ENCODE data around the gene CCDC183. TPM values are rescaled to one million over a fixed set of nuclear protein-coding genes. Genes with fewer than 3 reads are reported as not detected.

Gene CCDC183
- total RNA-seq, 1 donor from 2014 or later = 0.84 TPM

DNA sequence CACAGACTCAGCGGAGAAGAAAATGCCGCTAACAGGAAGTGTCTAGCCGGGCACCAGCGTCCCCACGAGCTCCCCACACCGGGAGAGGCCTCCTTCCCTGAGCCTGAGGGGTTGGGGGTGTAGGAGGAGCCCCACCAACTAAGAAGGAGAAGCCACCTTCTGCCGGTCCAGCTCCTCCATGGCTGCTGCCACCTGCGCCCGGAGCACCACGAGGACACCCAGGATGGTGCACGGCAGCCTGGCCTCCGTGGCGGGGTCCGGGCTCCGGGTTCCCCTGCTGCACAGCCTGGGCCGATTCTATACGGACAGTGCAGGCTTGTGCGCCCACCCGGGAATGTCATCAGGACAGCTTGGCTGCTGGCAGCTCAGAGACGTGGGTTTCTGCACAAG is 38.4 kb upstream of the CCDC183 start:
- no peak overlapping the region for H3K4me2 ChIP-seq (ENCODE audit: low read length)
- H2AFZ ChIP-seq (ENCODE audit: low read depth, low read length) = no peak overlapping the region
- H3K4me1 ChIP-seq (ENCODE audit: insufficient read depth, low read length) = no peaks in the 10 kb centered on the region
- H3K36me3 Mint-ChIP-seq (ENCODE audit: low read depth, unreplicated experiment) = peaks cover 3% of the 10 kb centered on the region
- FAIRE-seq (no peak), DNase-seq (ENCODE audit: low read depth) (no peak)
- no peaks in the 10 kb centered on the region for H3K36me3 ChIP-seq (ENCODE audit: insufficient read depth, low read length)
- peaks cover 3% of the 10 kb centered on the region for H3K27me3 ChIP-seq (ENCODE audit: insufficient read depth, low read length)
- peaks cover 10% of the 10 kb centered on the region for H3K9me3 ChIP-seq (ENCODE audit: insufficient read depth, low read depth, low read length)
- no peak overlapping the region for H3K4me3 Mint-ChIP-seq (ENCODE audit: unreplicated experiment)
- no peak overlapping the region for H3K4me3 ChIP-seq (ENCODE audit: insufficient read depth, low read depth, low read length)
- H3K9me3 Mint-ChIP-seq (ENCODE audit: unreplicated experiment) = peaks cover 7% of the 10 kb centered on the region
- H3K27ac ChIP-seq (ENCODE audit: low read depth, low read length) = no peak overlapping the region
- H3K79me2 ChIP-seq (ENCODE audit: insufficient read depth, low read length) = no peaks in the 10 kb centered on the region
- H3K27me3 Mint-ChIP-seq (ENCODE audit: low read depth, unreplicated experiment) = peaks cover 3% of the 10 kb centered on the region
- no peak overlapping the region for H3K9ac ChIP-seq (ENCODE audit: low read length)
- no peaks in the 10 kb centered on the region for H4K20me1 ChIP-seq (ENCODE audit: insufficient read depth, low read length)
- H3K27ac Mint-ChIP-seq (ENCODE audit: unreplicated experiment) = no peak overlapping the region
- H3K4me1 Mint-ChIP-seq (ENCODE audit: low read depth, unreplicated experiment) = no peaks in the 10 kb centered on the region
- no peak for TF ChIP-seq EZH2 (IDR thresholded peaks at IDR 0.05; ENCODE audit: insufficient read depth, low read length)
- TF ChIP-seq, protein P1, sequence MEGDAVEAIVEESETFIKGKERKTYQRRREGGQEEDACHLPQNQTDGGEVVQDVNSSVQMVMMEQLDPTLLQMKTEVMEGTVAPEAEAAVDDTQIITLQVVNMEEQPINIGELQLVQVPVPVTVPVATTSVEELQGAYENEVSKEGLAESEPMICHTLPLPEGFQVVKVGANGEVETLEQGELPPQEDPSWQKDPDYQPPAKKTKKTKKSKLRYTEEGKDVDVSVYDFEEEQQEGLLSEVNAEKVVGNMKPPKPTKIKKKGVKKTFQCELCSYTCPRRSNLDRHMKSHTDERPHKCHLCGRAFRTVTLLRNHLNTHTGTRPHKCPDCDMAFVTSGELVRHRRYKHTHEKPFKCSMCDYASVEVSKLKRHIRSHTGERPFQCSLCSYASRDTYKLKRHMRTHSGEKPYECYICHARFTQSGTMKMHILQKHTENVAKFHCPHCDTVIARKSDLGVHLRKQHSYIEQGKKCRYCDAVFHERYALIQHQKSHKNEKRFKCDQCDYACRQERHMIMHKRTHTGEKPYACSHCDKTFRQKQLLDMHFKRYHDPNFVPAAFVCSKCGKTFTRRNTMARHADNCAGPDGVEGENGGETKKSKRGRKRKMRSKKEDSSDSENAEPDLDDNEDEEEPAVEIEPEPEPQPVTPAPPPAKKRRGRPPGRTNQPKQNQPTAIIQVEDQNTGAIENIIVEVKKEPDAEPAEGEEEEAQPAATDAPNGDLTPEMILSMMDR (IDR thresholded peaks at IDR 0.05; ENCODE audit: insufficient read depth, low read depth, low read length) = no peak

GRCh38 chr9:136759001-136759400 is 37.1 kb upstream of the CCDC183 start:
- TF ChIP-seq, protein P1 (IDR thresholded peaks at IDR 0.05; ENCODE audit: insufficient read depth, low read depth, low read length) = no peak
- no peak for TF ChIP-seq EZH2 (IDR thresholded peaks at IDR 0.05; ENCODE audit: insufficient read depth, low read length)
- Histone ChIP-seq H3K36me3 (ENCODE audit: insufficient read depth, low read length) (no peaks in the 10 kb centered on the region), H3K4me2 (ENCODE audit: low read length) (no peak overlapping the region), H4K20me1 (ENCODE audit: insufficient read depth, low read length) (no peaks in the 10 kb centered on the region), H3K4me3 (ENCODE audit: insufficient read depth, low read depth, low read length) (no peak overlapping the region), H3K9ac (ENCODE audit: low read length) (no peak overlapping the region), H3K9me3 (ENCODE audit: insufficient read depth, low read depth, low read length) (peaks cover 10% of the 10 kb centered on the region), H3K79me2 (ENCODE audit: insufficient read depth, low read length) (no peaks in the 10 kb centered on the region), H3K27me3 (ENCODE audit: insufficient read depth, low read length) (no peaks in the 10 kb centered on the region), H3K27ac (ENCODE audit: low read depth, low read length) (no peak overlapping the region), H3K4me1 (ENCODE audit: insufficient read depth, low read length) (no peaks in the 10 kb centered on the region), H2AFZ (ENCODE audit: low read depth, low read length) (no peak overlapping the region)
- Mint-ChIP-seq H3K9me3 (ENCODE audit: unreplicated experiment) (peaks cover 7% of the 10 kb centered on the region), H3K4me3 (ENCODE audit: unreplicated experiment) (no peak overlapping the region), H3K4me1 (ENCODE audit: low read depth, unreplicated experiment) (no peaks in the 10 kb centered on the region), H3K36me3 (ENCODE audit: low read depth, unreplicated experiment) (peaks cover 3% of the 10 kb centered on the region), H3K27ac (ENCODE audit: unreplicated experiment) (no peak overlapping the region), H3K27me3 (ENCODE audit: low read depth, unreplicated experiment) (peaks cover 3% of the 10 kb centered on the region)
- no peak for DNase-seq (ENCODE audit: low read depth)
- no peak for FAIRE-seq

GRCh38 chr9:136759436-136760325 is 36.5 kb upstream of the CCDC183 start:
- no peaks in the 10 kb centered on the region for H3K27me3 ChIP-seq (ENCODE audit: insufficient read depth, low read length)
- H4K20me1 ChIP-seq (ENCODE audit: insufficient read depth, low read length) = no peaks in the 10 kb centered on the region
- H3K27ac Mint-ChIP-seq (ENCODE audit: unreplicated experiment) = no peak overlapping the region
- DNase-seq (ENCODE audit: low read depth) (no peak), FAIRE-seq (no peak)
- no peak overlapping the region for H3K4me3 Mint-ChIP-seq (ENCODE audit: unreplicated experiment)
- H3K36me3 Mint-ChIP-seq (ENCODE audit: low read depth, unreplicated experiment) = peaks cover 3% of the 10 kb centered on the region
- H2AFZ ChIP-seq (ENCODE audit: low read depth, low read length) = no peak overlapping the region
- H3K27ac ChIP-seq (ENCODE audit: low read depth, low read length) = no peak overlapping the region
- H3K9ac ChIP-seq (ENCODE audit: low read length) = no peak overlapping the region
- TF ChIP-seq, protein P1 (IDR thresholded peaks at IDR 0.05; ENCODE audit: insufficient read depth, low read depth, low read length) = no peak
- no peak for TF ChIP-seq EZH2 (IDR thresholded peaks at IDR 0.05; ENCODE audit: insufficient read depth, low read length)
- H3K4me2 ChIP-seq (ENCODE audit: low read length) = no peak overlapping the region
- H3K4me1 ChIP-seq (ENCODE audit: insufficient read depth, low read length) = no peaks in the 10 kb centered on the region
- no peaks in the 10 kb centered on the region for H3K79me2 ChIP-seq (ENCODE audit: insufficient read depth, low read length)
- H3K27me3 Mint-ChIP-seq (ENCODE audit: low read depth, unreplicated experiment) = peaks cover 3% of the 10 kb centered on the region
- H3K4me1 Mint-ChIP-seq (ENCODE audit: low read depth, unreplicated experiment) = no peaks in the 10 kb centered on the region
- peaks cover 10% of the 10 kb centered on the region for H3K9me3 ChIP-seq (ENCODE audit: insufficient read depth, low read depth, low read length)
- no peak overlapping the region for H3K4me3 ChIP-seq (ENCODE audit: insufficient read depth, low read depth, low read length)
- no peaks in the 10 kb centered on the region for H3K36me3 ChIP-seq (ENCODE audit: insufficient read depth, low read length)
- H3K9me3 Mint-ChIP-seq (ENCODE audit: unreplicated experiment) = peaks cover 7% of the 10 kb centered on the region

Data from astrocyte (in vitro differentiated cells and primary cell).